H1 (cell line): ENCODE data around the gene DENND6B.

Experiments used
- CTCF ChIP-seq, 3 experiments: IDR thresholded peaks; 1 replicate in 2 of 3; 2 replicates in 1 of 3; pipeline versions ENCODE4 v1.5.1 to v1.6.1; 2011; ENCODE audit warnings: low read length in 3 of 3, mild to moderate bottlenecking in 3 of 3, inconsistent platforms in 2 of 3, low read depth in 1 of 3, moderate library complexity in 1 of 3; ENCODE audit not compliant: insufficient read depth in 1 of 3; ENCODE audit errors: control extremely low read depth in 1 of 3
- RNF2 ChIP-seq: fragments of 200-900, 300-1000 bp; sonication (generic); IDR thresholded peaks from 2 replicates; pipeline ENCODE4 v1.7.1; 2016; ENCODE audit warnings: borderline replicate concordance, low read depth, mild to moderate bottlenecking, antibody characterized with exemption, low read length; ENCODE audit not compliant: poor library complexity, severe bottlenecking; ENCODE audit errors: missing control alignments

GRCh38 chr22:50309601-50309991, 17.2 kb downstream of the DENND6B start:
- TF ChIP-seq CTCF (IDR thresholded peaks at IDR 0.05; ENCODE audit: control extremely low read depth in 1 of 3, insufficient read depth in 1 of 3, low read depth in 1 of 3, low read length in 3 of 3) (no peak), RNF2 (no peak)
